HepG2 (cell line): ENCODE results near the gene YAP1.
A peak's percentile ranks its signal among the peaks of the same experiment; 100 is the strongest.

Experiments used
- CAMTA2 ChIP-seq: sonication (generic); formaldehyde crosslinking; IDR thresholded peaks from 2 replicates; pipeline ENCODE4 v1.4.0; 2020; ENCODE audit warnings: mild to moderate bottlenecking, missing genetic modification reagents, borderline replicate concordance
- E2F2 ChIP-seq: sonication (generic); formaldehyde crosslinking; IDR thresholded peaks from 2 replicates; pipeline ENCODE4 v1.4.0; 2020; ENCODE audit warnings: missing genetic modification reagents, borderline replicate concordance
- NR1H2 ChIP-seq: sonication (generic); formaldehyde crosslinking; IDR thresholded peaks from 2 replicates; pipeline ENCODE4 v1.8.1; 2022; ENCODE audit warnings: low read depth, missing genetic modification reagents, borderline replicate concordance
- ZNF331 ChIP-seq: sonication (generic); formaldehyde crosslinking; IDR thresholded peaks from 2 replicates; pipeline ENCODE4 v1.4.0; 2020; ENCODE audit warnings: missing genetic modification reagents

GRCh38 chr11:102186551-102187191 lies 76.4 kb downstream of the YAP1 start:
- TF ChIP-seq ZNF331 (peak; percentile 43; the same call in 1 of the 2 replicates), NR1H2 (CRISPR knock-in tag) (no peak), CAMTA2 (no peak), E2F2 (CRISPR knock-in tag) (no peak)
